H9 (cell line): Measurements from ENCODE around the gene BATF. TPM values are rescaled to one million over a fixed set of nuclear protein-coding genes. Genes with fewer than 3 reads are reported as not detected.

ENCODE experiments used
- DNase-seq: peaks from one replicate; pipeline ENCODE4 v3.0.0-alpha.2; 2017
- H2AFZ ChIP-seq: one replicate; pipeline ENCODE4 v1.6.1; 2013; ENCODE audit warnings: mild to moderate bottlenecking, low read length, control low read depth, moderate library complexity
- H2AK5ac ChIP-seq: 2 replicates; pipeline ENCODE4 v1.6.1; 2013; ENCODE audit warnings: low read length, control low read depth, mixed read lengths; ENCODE audit not compliant: insufficient read length
- H2BK120ac ChIP-seq: one replicate; pipeline ENCODE4 v1.6.1; 2013; ENCODE audit warnings: low read depth, mild to moderate bottlenecking, low read length, control low read depth, inconsistent platforms; ENCODE audit not compliant: poor library complexity, severe bottlenecking
- H2BK12ac ChIP-seq: 2 replicates; pipeline ENCODE4 v1.6.1; 2013; ENCODE audit warnings: low read length, control low read depth, mixed read lengths, low read depth; ENCODE audit not compliant: insufficient read length
- H2BK15ac ChIP-seq: 2 replicates; pipeline ENCODE4 v1.6.1; 2013; ENCODE audit warnings: low read depth, low read length, control low read depth
- H2BK20ac ChIP-seq: one replicate; pipeline ENCODE4 v1.6.1; 2013; ENCODE audit warnings: low read depth, mild to moderate bottlenecking, low read length, control low read depth, inconsistent platforms; ENCODE audit not compliant: poor library complexity, severe bottlenecking
- H2BK5ac ChIP-seq: 2 replicates; pipeline ENCODE4 v1.6.1; 2013; ENCODE audit warnings: low read length, control low read depth, mixed read lengths; ENCODE audit not compliant: insufficient read length
- H3K14ac ChIP-seq: 2 replicates; pipeline ENCODE4 v1.6.1; 2013; ENCODE audit warnings: low read length, control low read depth; ENCODE audit not compliant: insufficient read depth
- H3K18ac ChIP-seq: 2 replicates; pipeline ENCODE4 v1.6.1; 2013; ENCODE audit warnings: low read depth, mild to moderate bottlenecking, mixed read lengths, low read length, control low read depth; ENCODE audit not compliant: insufficient read length
- H3K23ac ChIP-seq: 2 replicates; pipeline ENCODE4 v1.6.1; 2013; ENCODE audit warnings: low read length, control low read depth, mixed read lengths, low read depth; ENCODE audit not compliant: insufficient read length
- H3K23me2 ChIP-seq: 2 replicates; pipeline ENCODE4 v1.6.1; 2013; ENCODE audit warnings: low read depth, mild to moderate bottlenecking, mixed read lengths, low read length, control low read depth; ENCODE audit not compliant: insufficient read length, poor library complexity, severe bottlenecking
- H3K27ac ChIP-seq: 2 replicates; pipeline ENCODE4 v1.5.1; 2013; ENCODE audit warnings: low read length, control low read depth, mixed read lengths, low read depth; ENCODE audit not compliant: insufficient read length
- H3K27me3 ChIP-seq: 2 replicates; pipeline ENCODE4 v1.6.1; 2013; ENCODE audit warnings: low read length, control low read depth, inconsistent platforms; ENCODE audit not compliant: insufficient read depth
- H3K4ac ChIP-seq: 2 replicates; pipeline ENCODE4 v1.6.1; 2013; ENCODE audit warnings: low read depth, mild to moderate bottlenecking, control low read depth, inconsistent platforms, low read length, moderate library complexity
- H3K4me1 ChIP-seq: 2 replicates; pipeline ENCODE4 v1.6.1; 2013; ENCODE audit warnings: low read length, control low read depth, inconsistent platforms; ENCODE audit not compliant: insufficient read depth
- H3K4me2 ChIP-seq: 2 replicates; pipeline ENCODE4 v1.6.1; 2013; ENCODE audit warnings: low read length, control low read depth, mixed read lengths; ENCODE audit not compliant: insufficient read length, insufficient read depth
- H3K56ac ChIP-seq: 2 replicates; pipeline ENCODE4 v1.6.1; 2013; ENCODE audit warnings: low read depth, mild to moderate bottlenecking, mixed read lengths, low read length, control low read depth; ENCODE audit not compliant: insufficient read length
- H3K79me1 ChIP-seq: 2 replicates; pipeline ENCODE4 v1.6.1; 2013; ENCODE audit warnings: low read depth, mild to moderate bottlenecking, moderate library complexity, low read length, control low read depth, inconsistent platforms; ENCODE audit not compliant: insufficient read depth, poor library complexity, severe bottlenecking
- H3K79me2 ChIP-seq: 2 replicates; pipeline ENCODE4 v1.6.1; 2013; ENCODE audit warnings: low read length, control low read depth, inconsistent platforms; ENCODE audit not compliant: insufficient read depth
- H3K9ac ChIP-seq: 2 replicates; pipeline ENCODE4 v1.6.1; 2013; ENCODE audit warnings: low read length, control low read depth, mixed read lengths; ENCODE audit not compliant: insufficient read length; ENCODE audit errors: extremely low read depth
- H3K9me3 ChIP-seq: one replicate; pipeline ENCODE4 v1.6.1; 2013; ENCODE audit warnings: low read depth, low read length, inconsistent platforms; ENCODE audit not compliant: control insufficient read depth
- H3T11ph ChIP-seq: one replicate; pipeline ENCODE4 v1.6.1; 2013; ENCODE audit warnings: mild to moderate bottlenecking, low read length, control low read depth, inconsistent platforms
- H4K20me1 ChIP-seq: one replicate; pipeline ENCODE4 v1.6.1; 2013; ENCODE audit not compliant: control insufficient read depth, insufficient read length, insufficient read depth
- H4K5ac ChIP-seq: 2 replicates; pipeline ENCODE4 v1.6.1; 2013; ENCODE audit warnings: low read depth, mild to moderate bottlenecking, mixed read lengths, low read length, control low read depth; ENCODE audit not compliant: insufficient read length
- H4K8ac ChIP-seq: replicated peaks from 2 replicates; pipeline ENCODE4 v1.6.1; 2013; ENCODE audit warnings: low read length, control low read depth, mixed read lengths, low read depth; ENCODE audit not compliant: insufficient read length
- H4K91ac ChIP-seq: 2 replicates; pipeline ENCODE4 v1.6.1; 2013; ENCODE audit warnings: low read depth, mild to moderate bottlenecking, moderate library complexity, mixed read lengths, low read length, control low read depth; ENCODE audit not compliant: insufficient read length
- H3K27ac Mint-ChIP-seq, 3 experiments: 2 replicates in 2 of 3; 3 replicates in 1 of 3; pipeline ENCODE4 v1.8.0; 2020 to 2021; ENCODE audit warnings: mixed read lengths in 3 of 3, mild to moderate bottlenecking in 1 of 3, moderate library complexity in 1 of 3
- H3K27me3 Mint-ChIP-seq: 2 replicates; pipeline ENCODE4 v1.8.0; 2021; ENCODE audit warnings: low read depth, mild to moderate bottlenecking, moderate library complexity, mixed read lengths
- H3K36me3 Mint-ChIP-seq, 3 experiments: 2 replicates in 2 of 3; 3 replicates in 1 of 3; pipeline ENCODE4 v1.8.0; 2020 to 2021; ENCODE audit warnings: low read depth in 3 of 3, mixed read lengths in 3 of 3; ENCODE audit not compliant: insufficient read depth in 1 of 3
- H3K4me1 Mint-ChIP-seq, 2 experiments: 2 replicates each; pipeline ENCODE4 v1.8.0; 2020; ENCODE audit warnings: mixed read lengths in 2 of 2
- H3K4me3 Mint-ChIP-seq, 2 experiments: 2 replicates in 1 of 2; 3 replicates in 1 of 2; pipeline ENCODE4 v1.8.0; 2020 to 2021; ENCODE audit warnings: mild to moderate bottlenecking in 2 of 2, mixed read lengths in 2 of 2, moderate library complexity in 1 of 2
- H3K9me3 Mint-ChIP-seq, 2 experiments: 2 replicates in 1 of 2; 3 replicates in 1 of 2; pipeline ENCODE4 v1.8.0; 2020; ENCODE audit warnings: mild to moderate bottlenecking in 2 of 2, mixed read lengths in 2 of 2, moderate library complexity in 1 of 2
- WGBS: extraction: QIAGEN DNeasy Blood & Tissue Kit; methylation state at CpG from one replicate; pipeline ENCODE4 v1.1.7; 2013; ENCODE audit warnings: missing lambda C conversion rate, low lambda C conversion rate, mixed read lengths; ENCODE audit not compliant: insufficient read length; ENCODE audit errors: extremely low coverage; 5-methylcytosine and 5-hydroxymethylcytosine counted together
- total RNA-seq: library from RNA; stranded (reverse); gene quantifications from 2 replicates; pipeline ENCODE4 v1.2.1, GENCODE V29; 2021
- TF ChIP-seq, protein P1 (sequence below): fragments of 200-600 bp; sonication (generic); conservative IDR thresholded peaks from 3 replicates; pipeline ENCODE4 v1.8.0; 2021; ENCODE audit warnings: antibody characterized with exemption, mild to moderate bottlenecking

Gene BATF
- total RNA-seq, 1 experiment from 2014 or later, result not detected

DNA sequence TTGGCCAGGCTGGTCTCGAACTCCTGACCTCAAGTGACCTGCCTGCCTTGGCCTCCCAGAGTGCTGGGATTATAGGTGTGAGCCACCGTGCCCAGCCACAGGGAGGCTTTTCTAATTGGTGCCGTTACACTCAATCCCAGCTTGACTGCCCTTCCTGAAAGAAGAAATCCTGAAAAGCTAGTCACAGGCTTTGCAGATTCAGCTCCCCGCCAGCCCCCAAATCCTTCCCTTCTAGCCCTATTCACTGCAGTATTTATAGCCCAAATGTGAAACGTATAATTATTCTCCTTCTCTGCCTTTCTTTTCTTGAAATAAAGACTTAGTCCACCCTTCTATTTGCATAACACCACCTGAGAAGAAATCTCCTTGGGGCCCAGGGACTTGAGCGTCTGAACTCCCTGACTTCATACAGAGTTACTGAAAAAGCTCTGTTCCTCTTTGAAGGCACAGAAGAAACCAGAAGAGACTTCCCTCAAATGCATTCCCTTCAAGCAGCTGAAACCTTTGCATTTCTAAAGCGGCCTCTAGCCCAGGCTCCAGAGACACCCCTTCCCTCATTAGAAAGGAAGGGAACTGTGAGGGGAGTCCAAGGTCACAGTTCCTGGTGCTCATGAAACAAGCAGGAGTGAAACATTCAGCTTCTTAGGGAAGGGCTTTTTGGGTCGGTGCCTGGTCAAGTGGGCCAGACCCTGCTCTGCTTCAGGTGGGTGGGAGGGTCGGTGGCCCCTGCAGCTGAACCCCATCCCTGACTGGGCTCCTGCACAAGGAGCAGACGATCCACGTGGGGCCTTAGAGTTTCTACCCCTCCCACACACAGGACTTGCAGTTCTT lies 42.3 kb upstream of the BATF start:
- peak overlapping the region in 1 of 2 experiments; percentile 49; a peak in 2 of 5 replicates for H3K4me3 Mint-ChIP-seq
- no peak overlapping the region; the same call in 1 of the 2 replicates for H3K14ac ChIP-seq
- no peaks in the 10 kb centered on the region for H3K9me3 ChIP-seq
- no peak overlapping the region for H3T11ph ChIP-seq
- peak overlapping the region; percentile 27 to 94 (median 88); a peak in 6 of 7 replicates for H3K27ac Mint-ChIP-seq
- no peak overlapping the region for H4K8ac ChIP-seq
- no peak overlapping the region for H4K91ac ChIP-seq
- H3K79me1 ChIP-seq, result no peaks in the 10 kb centered on the region
- peak; percentile 57 for DNase-seq
- no peak overlapping the region for H3K4ac ChIP-seq
- H2AFZ ChIP-seq, result no peak overlapping the region
- H2BK15ac ChIP-seq, result no peak overlapping the region
- H3K27me3 Mint-ChIP-seq, result no peaks in the 10 kb centered on the region
- no peak overlapping the region for H2BK120ac ChIP-seq
- no peaks in the 10 kb centered on the region for H3K79me2 ChIP-seq
- H2BK12ac ChIP-seq, result no peak overlapping the region
- TF ChIP-seq, protein P1, sequence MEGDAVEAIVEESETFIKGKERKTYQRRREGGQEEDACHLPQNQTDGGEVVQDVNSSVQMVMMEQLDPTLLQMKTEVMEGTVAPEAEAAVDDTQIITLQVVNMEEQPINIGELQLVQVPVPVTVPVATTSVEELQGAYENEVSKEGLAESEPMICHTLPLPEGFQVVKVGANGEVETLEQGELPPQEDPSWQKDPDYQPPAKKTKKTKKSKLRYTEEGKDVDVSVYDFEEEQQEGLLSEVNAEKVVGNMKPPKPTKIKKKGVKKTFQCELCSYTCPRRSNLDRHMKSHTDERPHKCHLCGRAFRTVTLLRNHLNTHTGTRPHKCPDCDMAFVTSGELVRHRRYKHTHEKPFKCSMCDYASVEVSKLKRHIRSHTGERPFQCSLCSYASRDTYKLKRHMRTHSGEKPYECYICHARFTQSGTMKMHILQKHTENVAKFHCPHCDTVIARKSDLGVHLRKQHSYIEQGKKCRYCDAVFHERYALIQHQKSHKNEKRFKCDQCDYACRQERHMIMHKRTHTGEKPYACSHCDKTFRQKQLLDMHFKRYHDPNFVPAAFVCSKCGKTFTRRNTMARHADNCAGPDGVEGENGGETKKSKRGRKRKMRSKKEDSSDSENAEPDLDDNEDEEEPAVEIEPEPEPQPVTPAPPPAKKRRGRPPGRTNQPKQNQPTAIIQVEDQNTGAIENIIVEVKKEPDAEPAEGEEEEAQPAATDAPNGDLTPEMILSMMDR, result no peak
- H3K27ac ChIP-seq, result no peak overlapping the region
- no peak overlapping the region for H3K56ac ChIP-seq
- no peak overlapping the region for H3K23ac ChIP-seq
- H3K4me1 ChIP-seq, result peaks cover 3% of the 10 kb centered on the region; the same call in 1 of the 2 replicates
- peaks cover 0 to 8% of the 10 kb centered on the region in 2 experiments; a peak in 1 of 5 replicates for H3K9me3 Mint-ChIP-seq
- peaks cover 18 to 35% of the 10 kb centered on the region in 2 experiments for H3K4me1 Mint-ChIP-seq
- H3K36me3 Mint-ChIP-seq, result 0 out of 7 replicates have a peak, but pooled peaks cover 0 to 2% (median 0%) of the 10 kb centered on the region in 3 experiments
- no peak overlapping the region for H2AK5ac ChIP-seq
- no peak overlapping the region for H2BK20ac ChIP-seq
- H3K18ac ChIP-seq, result no peak overlapping the region
- no peak overlapping the region for H3K9ac ChIP-seq
- H4K5ac ChIP-seq, result no peak overlapping the region
- no peaks in the 10 kb centered on the region for H3K23me2 ChIP-seq
- H3K27me3 ChIP-seq, result no peaks in the 10 kb centered on the region
- no peak overlapping the region for H2BK5ac ChIP-seq
- H4K20me1 ChIP-seq, result no peaks in the 10 kb centered on the region
- no CpG with 5 or more reads among the region's 11 CpGs for WGBS
- no peak overlapping the region for H3K4me2 ChIP-seq
